ENCODE measurements around the gene PPARA. TPM values are rescaled to one million over a fixed set of nuclear protein-coding genes. Genes with fewer than 3 reads are reported as not detected.

Gene PPARA
- total RNA-seq, 1 experiment from 2014 or later: 7.7 TPM

DNA sequence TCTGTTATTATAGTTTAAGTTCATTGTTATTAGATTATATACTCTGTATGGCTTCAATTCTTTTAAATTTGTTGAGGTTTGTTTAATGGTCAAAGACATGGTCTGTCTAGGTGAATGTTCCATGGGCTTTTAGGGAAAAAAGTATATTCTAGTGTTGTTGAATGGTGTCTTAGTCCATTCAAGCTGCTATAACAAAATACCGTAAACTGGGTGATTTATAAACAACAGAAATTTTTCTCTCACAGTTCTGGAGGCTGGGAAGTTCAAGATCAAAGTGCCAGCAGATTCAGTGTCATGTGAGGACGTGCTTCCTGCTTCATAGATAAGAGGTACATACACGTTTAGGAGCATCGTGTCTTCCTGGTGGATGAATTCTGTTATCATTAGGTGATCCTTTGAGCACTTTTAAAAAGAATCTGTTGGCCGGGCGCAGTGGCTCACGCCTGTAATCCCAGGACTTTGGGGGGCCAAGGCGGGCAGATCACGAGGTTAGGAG is 26.2 kb downstream of the PPARA start:
- BruUV-seq (replicated peaks): no TSS peak

DNA sequence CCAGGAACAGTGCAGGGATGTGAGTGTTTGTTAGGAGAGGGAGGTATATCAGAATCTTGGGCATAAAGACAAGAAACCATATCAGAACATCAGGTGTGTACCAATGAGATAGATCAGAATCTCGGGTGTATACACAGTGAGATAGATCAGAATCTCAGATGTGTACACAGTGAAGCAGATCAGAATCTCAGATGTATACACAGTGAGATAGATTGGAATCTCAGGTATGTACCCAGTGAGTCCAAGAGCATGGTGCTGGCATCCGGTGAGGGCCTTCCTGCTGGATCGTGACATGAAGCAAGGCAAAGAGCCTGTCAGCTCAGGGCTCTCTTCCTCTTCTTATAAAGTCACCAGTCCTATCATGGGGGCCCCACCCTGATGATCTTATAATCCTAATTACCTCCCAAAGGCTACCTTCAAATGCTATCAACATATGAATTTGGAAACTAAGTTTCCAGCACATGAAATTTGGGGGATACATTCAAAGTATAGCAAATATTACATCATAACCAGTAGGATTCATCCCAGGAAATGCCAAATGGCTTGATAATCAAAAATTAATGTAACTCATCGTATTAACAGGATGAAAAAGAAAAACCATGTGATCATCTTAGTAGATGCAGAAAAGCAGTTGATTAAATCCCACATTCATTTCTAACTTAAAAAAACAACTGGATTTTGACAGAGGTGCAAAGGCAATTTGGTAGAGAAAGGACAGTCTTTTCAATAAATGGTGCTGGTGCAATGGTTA is 28.6 kb downstream of the PPARA start:
- TF ChIP-seq EZH2phosphoT487 (IDR thresholded peaks at IDR 0.05; ENCODE audit: borderline replicate concordance, low read length) (no peak), EZH2 (IDR thresholded peaks at IDR 0.05; ENCODE audit: low read length, unreplicated experiment) (no peak), CTCF (conservative IDR thresholded peaks at IDR 0.05; ENCODE audit: low read depth, low read length) (no peak)
- no peak overlapping the region for H3K9ac ChIP-seq (ENCODE audit: low read length)
- H3K79me2 ChIP-seq (ENCODE audit: low read length): no peaks in the 10 kb centered on the region
- H3K4me2 ChIP-seq (ENCODE audit: low read length): no peak overlapping the region
- peak overlapping the region; percentile 58 for H3K27ac ChIP-seq (ENCODE audit: low read length)
- intact Hi-C loops (cut with micrococcal nuclease): no loop called here
- ChIA-PET POLR2A (ENCODE audit: unreplicated experiment) (interaction anchor here (0.7 kb wide), 1 partner anchor 68 kb away, joined by 4 read pairs; no protein-coding TSS in a partner anchor), CTCF (no interaction called here)
- no TSS peak for BruUV-seq (replicated peaks)
- H3F3A ChIP-seq (ENCODE audit: low read length, unreplicated experiment): no peaks in the 10 kb centered on the region
- H2AFZ ChIP-seq (ENCODE audit: low read length): no peak overlapping the region
- H3K36me3 ChIP-seq (ENCODE audit: low read depth, low read length): no peaks in the 10 kb centered on the region
- no peaks in the 10 kb centered on the region for H4K20me1 ChIP-seq (ENCODE audit: low read length)
- DNase-seq (peak; percentile 82), ATAC-seq (peak; percentile 90)
- H3K27me3 ChIP-seq (ENCODE audit: low read length): no peaks in the 10 kb centered on the region
- no peak overlapping the region for H3K4me3 ChIP-seq (ENCODE audit: low read length)
- no peaks in the 10 kb centered on the region for H3K9me2 ChIP-seq (replicated peaks; ENCODE audit: low read length)
- peaks cover 24% of the 10 kb centered on the region for H3K4me1 ChIP-seq (ENCODE audit: insufficient read depth, low read length)
- H3K9me3 ChIP-seq (ENCODE audit: low read length): no peaks in the 10 kb centered on the region

More for the DNA sequence above, 26.2 kb downstream of the PPARA start:
- Histone ChIP-seq H3K4me2 (ENCODE audit: low read length) (no peak overlapping the region), H4K20me1 (ENCODE audit: low read length) (no peaks in the 10 kb centered on the region), H3K4me3 (ENCODE audit: low read length) (no peak overlapping the region), H3K9ac (ENCODE audit: low read length) (no peak overlapping the region), H3K36me3 (ENCODE audit: low read depth, low read length) (no peaks in the 10 kb centered on the region), H3K9me2 (replicated peaks; ENCODE audit: low read length) (no peaks in the 10 kb centered on the region), H3K9me3 (ENCODE audit: low read length) (no peaks in the 10 kb centered on the region), H3F3A (ENCODE audit: low read length, unreplicated experiment) (no peaks in the 10 kb centered on the region), H3K4me1 (ENCODE audit: insufficient read depth, low read length) (peaks cover 42% of the 10 kb centered on the region), H3K27ac (ENCODE audit: low read length) (peak overlapping the region; percentile 90), H3K27me3 (ENCODE audit: low read length) (no peaks in the 10 kb centered on the region), H3K79me2 (ENCODE audit: low read length) (no peaks in the 10 kb centered on the region), H2AFZ (ENCODE audit: low read length) (no peak overlapping the region)
- POLR2A ChIA-PET (ENCODE audit: unreplicated experiment): no interaction called here
- intact Hi-C loops (cut with micrococcal nuclease): no loop called here
- DNase-seq (no peak), ATAC-seq (no peak)
- TF ChIP-seq CTCF (conservative IDR thresholded peaks at IDR 0.05; ENCODE audit: low read depth, low read length) (no peak), EZH2 (IDR thresholded peaks at IDR 0.05; ENCODE audit: low read length, unreplicated experiment) (no peak)
- CTCF ChIA-PET: no interaction called here

DNA sequence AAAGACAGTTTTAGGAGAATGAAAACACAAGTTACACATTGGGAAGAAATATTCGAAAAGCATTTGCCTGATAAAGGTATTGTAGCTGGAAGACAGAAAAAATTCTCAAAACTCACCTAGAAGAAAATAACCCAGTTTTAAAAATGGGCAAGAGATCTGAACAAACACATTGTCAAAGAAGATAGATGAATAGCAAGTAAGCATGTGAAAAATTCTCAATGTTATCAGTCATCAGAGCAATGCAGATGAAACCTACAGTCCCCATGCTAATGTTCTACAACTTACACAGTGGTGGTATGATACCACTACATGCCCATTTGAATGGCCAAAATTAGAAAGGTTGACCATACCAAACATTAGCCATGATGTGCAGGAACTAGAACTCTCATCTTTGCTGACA is 29.4 kb downstream of the PPARA start:
- TF ChIP-seq EZH2phosphoT487 (IDR thresholded peaks at IDR 0.05; ENCODE audit: borderline replicate concordance, low read length) (no peak), EZH2 (IDR thresholded peaks at IDR 0.05; ENCODE audit: low read length, unreplicated experiment) (no peak), CTCF (conservative IDR thresholded peaks at IDR 0.05; ENCODE audit: low read depth, low read length) (no peak)
- Histone ChIP-seq H3F3A (ENCODE audit: low read length, unreplicated experiment) (no peaks in the 10 kb centered on the region), H3K9ac (ENCODE audit: low read length) (no peak overlapping the region), H3K4me2 (ENCODE audit: low read length) (no peak overlapping the region), H3K79me2 (ENCODE audit: low read length) (no peaks in the 10 kb centered on the region), H3K27ac (ENCODE audit: low read length) (peak overlapping the region; percentile 58; the same call in 1 of the 2 replicates), H4K20me1 (ENCODE audit: low read length) (no peaks in the 10 kb centered on the region), H3K9me2 (replicated peaks; ENCODE audit: low read length) (no peaks in the 10 kb centered on the region), H3K27me3 (ENCODE audit: low read length) (no peaks in the 10 kb centered on the region), H2AFZ (ENCODE audit: low read length) (no peak overlapping the region), H3K4me3 (ENCODE audit: low read length) (no peak overlapping the region), H3K4me1 (ENCODE audit: insufficient read depth, low read length) (peaks cover 24% of the 10 kb centered on the region), H3K9me3 (ENCODE audit: low read length) (no peaks in the 10 kb centered on the region), H3K36me3 (ENCODE audit: low read depth, low read length) (no peaks in the 10 kb centered on the region)
- POLR2A ChIA-PET (ENCODE audit: unreplicated experiment): no interaction called here
- DNase-seq (no peak), ATAC-seq (no peak)
- CTCF ChIA-PET: no interaction called here
- intact Hi-C loops (cut with micrococcal nuclease): no loop called here
- no TSS peak for BruUV-seq (replicated peaks)
